GM10248 (cell line): Measurements from ENCODE around the gene PIK3C2G.
"Not testable (repeated sequence)": the region's sequence is repeated elsewhere in the genome, so short reads cannot be mapped to it uniquely, and the experiment has no call there.

ENCODE experiments used
- CTCF ChIA-PET: fragments of 300-600 bp; sonication (Branson Sonifier 250); formaldehyde crosslinking; extraction: SDS; loops from one replicate; lab custom pipeline; 2021; ENCODE audit warnings: antibody characterized with exemption; lab: Yijun Ruan, JAX
- POLR2A ChIA-PET: fragments of 350-650 bp; sonication (Branson Sonifier 250); formaldehyde crosslinking; extraction: SDS; loops from one replicate; lab custom pipeline; 2020; ENCODE audit warnings: antibody characterized with exemption; lab: Yijun Ruan, JAX
- DNase-seq: peaks from one replicate; pipeline ENCODE4 v3.0.0; 2012; ENCODE audit errors: extremely low spot score
- TF ChIP-seq, protein P1 (sequence below): IDR thresholded peaks from 2 replicates; pipeline ENCODE4 v1.5.1; 2012; ENCODE audit warnings: mild to moderate bottlenecking, low read depth; ENCODE audit errors: extremely low read depth, missing control alignments, control extremely low read depth

Gene PIK3C2G

DNA sequence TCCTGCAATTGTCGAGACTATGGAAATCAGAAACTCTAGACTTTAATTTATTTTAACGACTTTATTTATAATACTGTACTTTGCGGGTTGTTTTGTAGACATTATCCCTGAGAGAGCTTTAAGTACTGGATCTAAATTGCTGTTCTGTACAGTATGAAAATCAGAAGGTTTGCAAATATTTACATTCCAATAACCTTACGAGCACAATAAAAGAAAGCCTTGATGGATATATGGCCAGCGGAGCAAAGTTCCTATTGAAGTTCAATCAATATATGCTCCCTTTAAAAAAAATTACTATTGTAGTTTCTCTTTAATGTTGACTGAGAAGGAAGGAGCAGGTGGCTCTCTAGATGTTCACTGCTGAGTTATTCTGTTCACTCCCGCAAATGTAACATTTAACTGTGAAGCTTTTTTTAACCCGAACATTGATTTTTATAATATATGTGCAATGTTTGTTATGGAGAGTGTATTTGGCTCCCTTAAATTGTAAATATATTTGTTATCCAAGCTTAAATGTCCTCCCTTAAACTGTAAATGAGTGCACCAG, 241.2 kb downstream of the PIK3C2G start:
- TF ChIP-seq, protein P1, sequence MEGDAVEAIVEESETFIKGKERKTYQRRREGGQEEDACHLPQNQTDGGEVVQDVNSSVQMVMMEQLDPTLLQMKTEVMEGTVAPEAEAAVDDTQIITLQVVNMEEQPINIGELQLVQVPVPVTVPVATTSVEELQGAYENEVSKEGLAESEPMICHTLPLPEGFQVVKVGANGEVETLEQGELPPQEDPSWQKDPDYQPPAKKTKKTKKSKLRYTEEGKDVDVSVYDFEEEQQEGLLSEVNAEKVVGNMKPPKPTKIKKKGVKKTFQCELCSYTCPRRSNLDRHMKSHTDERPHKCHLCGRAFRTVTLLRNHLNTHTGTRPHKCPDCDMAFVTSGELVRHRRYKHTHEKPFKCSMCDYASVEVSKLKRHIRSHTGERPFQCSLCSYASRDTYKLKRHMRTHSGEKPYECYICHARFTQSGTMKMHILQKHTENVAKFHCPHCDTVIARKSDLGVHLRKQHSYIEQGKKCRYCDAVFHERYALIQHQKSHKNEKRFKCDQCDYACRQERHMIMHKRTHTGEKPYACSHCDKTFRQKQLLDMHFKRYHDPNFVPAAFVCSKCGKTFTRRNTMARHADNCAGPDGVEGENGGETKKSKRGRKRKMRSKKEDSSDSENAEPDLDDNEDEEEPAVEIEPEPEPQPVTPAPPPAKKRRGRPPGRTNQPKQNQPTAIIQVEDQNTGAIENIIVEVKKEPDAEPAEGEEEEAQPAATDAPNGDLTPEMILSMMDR, result no peak
- DNase-seq, result no peak
- ChIA-PET POLR2A (no interaction called here), CTCF (no interaction called here)

DNA sequence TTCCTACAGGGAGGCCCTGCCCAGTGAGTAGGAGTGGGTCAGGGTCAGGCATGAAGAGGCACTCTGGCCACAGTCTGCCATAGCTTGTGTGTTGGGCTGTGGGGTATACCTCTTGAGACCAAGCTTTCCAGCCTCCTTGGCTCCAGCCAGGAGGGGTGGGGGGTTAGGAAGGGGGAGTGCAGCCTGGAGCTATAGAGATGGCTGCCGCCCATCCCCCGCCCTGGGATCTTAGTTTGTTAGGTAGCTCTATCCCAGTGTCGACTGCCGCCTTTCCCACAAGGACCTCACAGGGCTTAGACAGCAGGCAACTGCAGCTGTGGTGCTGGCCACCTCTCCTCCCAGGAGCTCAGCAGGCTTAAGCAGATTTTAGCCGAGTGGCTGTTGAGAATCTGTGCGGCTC, 260.1 kb downstream of the PIK3C2G start:
- TF ChIP-seq, protein P1, result no peak
- ChIA-PET POLR2A (no interaction called here), CTCF (no interaction called here)
- no peak for DNase-seq

- CTCF ChIA-PET, result no interaction called here
- DNase-seq, result no peak
- POLR2A ChIA-PET, result no interaction called here
- TF ChIP-seq, protein P1, result no peak
Measured at GRCh38 chr12:18522806-18523205, 261.5 kb downstream of the PIK3C2G start.

GRCh38 chr12:18542497-18542896, 281.2 kb downstream of the PIK3C2G start:
- POLR2A ChIA-PET, DNase-seq: not testable (repeated sequence)
- CTCF ChIA-PET, result interaction anchor here (1.3 to 1.5 kb wide), 2 partner anchors 9 to 13 kb away, joined by 3 read pairs; no protein-coding TSS in a partner anchor

DNA sequence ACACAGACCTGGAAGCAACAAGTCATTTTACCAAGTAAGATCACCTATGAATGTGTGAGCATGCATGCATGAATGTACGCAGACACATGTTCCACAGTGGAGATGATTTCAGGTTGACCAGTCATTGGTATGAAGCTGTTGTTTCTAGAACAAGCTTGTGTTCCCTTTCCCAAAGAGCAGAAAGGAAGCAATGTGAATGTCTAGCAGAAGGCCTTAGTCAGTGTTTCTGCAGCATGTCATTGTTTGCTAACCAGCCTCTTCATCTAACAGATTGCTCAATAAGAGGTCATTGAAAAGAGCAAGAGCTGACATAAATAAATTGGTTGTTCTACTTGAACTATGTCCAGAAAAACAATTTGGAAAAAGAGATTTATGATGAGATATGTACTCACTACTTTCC, 285.1 kb downstream of the PIK3C2G start:
- POLR2A ChIA-PET, result no interaction called here
- CTCF ChIA-PET, result interaction anchor here (1.4 kb wide), 1 partner anchor 8 kb away, joined by 3 read pairs; no protein-coding TSS in a partner anchor
- TF ChIP-seq, protein P1, result no peak
- DNase-seq, result no peak

DNA sequence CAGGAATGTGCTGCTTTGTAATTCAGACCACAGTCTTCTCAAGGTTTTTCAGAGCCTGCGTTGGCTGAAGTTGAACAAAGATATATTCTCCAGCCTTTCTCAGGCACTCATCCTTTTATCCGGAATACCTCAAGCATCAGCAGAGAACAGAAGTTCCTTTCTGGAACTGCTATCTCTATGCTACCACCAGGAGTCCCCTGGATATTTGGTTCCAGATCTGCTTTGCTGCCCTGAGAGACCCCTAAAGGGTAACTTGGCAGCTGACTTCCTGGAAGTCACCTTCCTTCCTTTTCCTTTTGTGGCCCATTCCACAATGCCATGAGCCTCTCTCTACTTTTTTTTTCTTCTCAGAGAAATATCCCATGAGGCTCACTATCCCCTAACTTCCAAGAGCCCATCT, 288.3 kb downstream of the PIK3C2G start:
- DNase-seq, result no peak
- ChIA-PET CTCF (no interaction called here), POLR2A (no interaction called here)
- TF ChIP-seq, protein P1, result no peak

DNA sequence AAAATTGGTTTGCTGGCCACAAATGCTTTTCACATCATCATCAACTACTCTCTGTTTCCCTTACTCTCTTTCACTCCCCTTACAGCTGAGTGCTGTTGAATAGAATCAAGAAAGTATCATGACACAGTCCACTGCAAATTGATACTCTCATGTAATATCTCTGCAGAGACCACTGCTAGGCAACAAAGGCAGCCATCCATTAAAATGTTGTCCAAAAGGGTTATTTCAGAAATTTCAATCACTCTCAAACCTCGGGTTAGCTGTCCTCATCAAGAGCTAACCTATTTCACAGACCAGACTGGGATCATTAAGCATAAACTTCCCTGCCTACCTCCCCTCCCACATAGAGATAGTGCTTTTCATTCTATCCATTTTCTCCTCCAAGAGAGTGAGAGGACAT, 289.8 kb downstream of the PIK3C2G start:
- POLR2A ChIA-PET, result no interaction called here
- no peak for DNase-seq
- TF ChIP-seq, protein P1, result no peak
- CTCF ChIA-PET, result interaction anchor here (1.2 to 1.4 kb wide), 2 partner anchors 26 to 121 kb away, joined by 3 read pairs; no protein-coding TSS in a partner anchor
